22Rv1 (cell line): ENCODE data around the gene ETFBKMT.
"Not testable (repeated sequence)": the region's sequence is repeated elsewhere in the genome, so short reads cannot be mapped to it uniquely, and the experiment has no call there.

Experiments
- CTCF ChIP-seq: fragments of 450-650 bp; IDR thresholded peaks from 2 replicates; pipeline ENCODE4 v1.5.1; 2017; ENCODE audit warnings: mild to moderate bottlenecking
- ZFX ChIP-seq: fragments of 450-650 bp; IDR thresholded peaks from 2 replicates; pipeline ENCODE4 v1.6.1; 2017; ENCODE audit warnings: antibody characterized with exemption, borderline replicate concordance

DNA sequence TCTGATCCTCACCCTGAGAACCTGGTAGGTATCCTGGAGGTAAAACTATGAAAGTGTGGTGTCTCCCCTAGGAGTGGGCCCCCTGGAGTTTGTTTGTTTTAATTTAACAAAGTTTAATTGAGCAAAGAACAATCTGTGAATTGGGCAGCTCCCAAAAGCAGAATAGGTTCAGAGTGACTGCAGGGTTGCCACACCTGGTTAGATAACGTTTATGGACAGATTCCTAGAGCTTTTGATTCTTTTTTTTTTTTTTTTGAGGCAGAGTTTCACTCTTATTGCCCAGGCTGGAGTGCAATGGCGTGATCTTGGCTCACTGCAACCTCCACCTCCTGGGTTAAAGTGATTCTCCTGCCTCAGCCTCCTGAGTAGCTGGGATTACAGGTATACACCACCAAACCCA lies 10.1 kb downstream of the ETFBKMT start:
- TF ChIP-seq CTCF, ZFX: not testable (repeated sequence)
